ENCODE measurements around the gene USP22. TPM values are rescaled to one million over a fixed set of nuclear protein-coding genes. Genes with fewer than 3 reads are reported as not detected.
A peak's percentile ranks its signal among the peaks of the same experiment; 100 is the strongest.

USP22 gene
- total and polyA plus RNA-seq, 2 of the 8 experiments (the other 6 are each of a cell fraction or from before 2014, with no cell fraction given): 221 to 316 TPM

DNA sequence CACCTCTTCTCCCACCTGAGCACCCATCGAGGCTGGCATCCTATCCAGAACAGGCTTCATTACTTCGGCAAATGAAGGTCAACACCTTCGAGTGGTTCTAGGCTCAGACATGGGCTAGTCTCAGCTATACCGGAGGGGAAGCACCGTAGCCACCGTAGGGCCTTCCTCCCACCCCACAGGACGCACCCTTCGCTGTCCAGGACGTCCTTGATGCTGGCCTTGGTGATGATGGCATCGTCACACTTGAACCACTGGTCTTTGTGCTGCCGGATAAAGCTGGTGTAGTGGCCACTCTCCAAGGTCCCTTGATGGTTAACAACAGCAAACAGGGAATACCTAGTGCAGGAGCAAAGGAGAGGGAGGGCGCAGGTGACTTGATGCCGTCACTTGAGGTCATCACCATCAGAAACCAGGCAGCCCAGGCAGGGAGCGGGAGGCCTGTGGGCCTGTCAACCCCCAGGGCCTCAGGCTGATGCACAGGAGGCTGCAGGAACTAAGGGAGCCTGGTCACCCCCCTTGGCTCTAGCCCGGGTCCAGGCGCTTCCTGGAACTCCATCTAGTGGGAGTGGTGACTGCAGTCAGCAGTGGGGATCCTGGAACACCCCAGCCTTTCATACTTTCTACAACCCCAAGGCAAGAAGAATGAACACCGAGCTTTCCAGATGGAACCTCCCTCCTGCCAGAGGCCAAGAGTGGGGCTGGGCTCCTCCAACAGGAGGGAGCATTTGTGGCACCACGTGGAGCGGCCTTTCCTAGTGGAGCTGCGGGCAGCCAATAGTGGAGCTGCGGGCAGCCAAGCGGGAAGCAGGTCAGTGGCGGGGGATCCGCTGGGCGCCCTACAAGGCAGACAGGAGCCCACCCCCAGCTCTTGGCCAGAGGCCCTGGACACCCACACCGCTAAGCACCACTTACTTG lies 38.5 kb downstream of the USP22 start:
- H4K91ac ChIP-seq (replicated peaks; ENCODE audit: insufficient read length, low read length): no peak overlapping the region
- no peak overlapping the region for H2BK20ac ChIP-seq (ENCODE audit: low read length)
- peaks cover 2% of the 10 kb centered on the region for H3K79me1 ChIP-seq (ENCODE audit: low read depth, low read length)
- H3K23ac ChIP-seq (ENCODE audit: insufficient read length): no peak overlapping the region
- no peaks in the 10 kb centered on the region for H3K9me3 ChIP-seq (ENCODE audit: insufficient read depth in 2 of 2, low read depth in 1 of 2, low read length in 1 of 2)
- no peak overlapping the region for H4K5ac ChIP-seq (ENCODE audit: insufficient read length, low read depth, low read length)
- DNase-seq (ENCODE audit: low read depth in 1 of 2, low spot score in 2 of 2) (no peak), FAIRE-seq (no peak)
- no peak overlapping the region for H2BK15ac ChIP-seq (ENCODE audit: low read length)
- no peak overlapping the region for H3K4ac ChIP-seq (replicated peaks; ENCODE audit: insufficient read length, low read depth, low read length)
- WGBS, 2 experiments (ENCODE audit: extremely low coverage in 1 of 2, insufficient coverage in 1 of 2, insufficient read length in 1 of 2, insufficient replicate concordance in 2 of 2, low coverage in 1 of 2, low lambda C conversion rate in 2 of 2, missing lambda C conversion rate in 1 of 2): 90% methylated on average over 24 of the region's 26 CpGs; no CpG with 5 or more reads in 1 of the 2 experiments
- no peak overlapping the region for H3K4me3 ChIP-seq (ENCODE audit: extremely low read depth in 1 of 4, insufficient read depth in 2 of 4, low read depth in 3 of 4, low read length in 4 of 4)
- no peaks in the 10 kb centered on the region for H3K23me2 ChIP-seq (ENCODE audit: low read depth, low read length)
- no peak overlapping the region for H2AFZ ChIP-seq (ENCODE audit: low read length)
- no peak overlapping the region for H2BK5ac ChIP-seq (ENCODE audit: low read depth, low read length)
- peaks cover 26 to 32% of the 10 kb centered on the region in 2 experiments for H4K20me1 ChIP-seq (replicated peaks in 1 of 2; ENCODE audit: control insufficient read depth in 1 of 2, insufficient read depth in 2 of 2, low read length in 2 of 2)
- no peak overlapping the region for H3K27ac ChIP-seq (ENCODE audit: low read depth, low read length)
- H3K14ac ChIP-seq (ENCODE audit: insufficient read length): no peak overlapping the region
- no peak overlapping the region for H2AK5ac ChIP-seq (ENCODE audit: low read depth, low read length)
- H2BK12ac ChIP-seq (ENCODE audit: low read depth, low read length): no peak overlapping the region
- no peak overlapping the region; the same call in 1 of the 2 replicates for H4K8ac ChIP-seq (ENCODE audit: extremely low read depth, insufficient read depth, low read length)
- no peak overlapping the region for H2BK120ac ChIP-seq (replicated peaks; ENCODE audit: low read depth, low read length)
- H3K79me2 ChIP-seq (ENCODE audit: control insufficient read depth in 1 of 2, insufficient read depth in 2 of 2, low read length in 2 of 2): peaks cover 0 to 22% of the 10 kb centered on the region in 2 experiments; a peak in 2 of 4 replicates
- no peak overlapping the region for H3K18ac ChIP-seq (ENCODE audit: extremely low read depth, low read length)
- H3K36me3 ChIP-seq (ENCODE audit: control insufficient read depth in 2 of 4, insufficient read depth in 4 of 4, low read length in 3 of 4): peaks cover 57 to 94% (median 75%) of the 10 kb centered on the region in 4 experiments
- ChIA-PET POLR2A (ENCODE audit: partially characterized antibody) (interaction anchor here (0.9 to 1.4 kb wide), 2 partner anchors 9 to 10 kb away, joined by 3 read pairs; no protein-coding TSS in a partner anchor), CTCF (ENCODE audit: partially characterized antibody) (interaction anchor here (0.6 to 3.3 kb wide), 5 partner anchors 9 to 67 kb away, joined by 3 to 8 read pairs (median 4); no protein-coding TSS in a partner anchor)
- no peaks in the 10 kb centered on the region for H3K27me3 ChIP-seq (replicated peaks in 1 of 4; ENCODE audit: control insufficient read depth in 3 of 4, extremely low read depth in 1 of 4, insufficient read depth in 3 of 4, low read length in 3 of 4)
- no peak for TF ChIP-seq CBX5 (IDR thresholded peaks at IDR 0.05; ENCODE audit: low read depth, low read length)
- TF ChIP-seq POLR2A (IDR thresholded peaks at IDR 0.05; ENCODE audit: control extremely low read depth in 1 of 2, low read depth in 2 of 2, low read length in 2 of 2): peak in 1 of 2 experiments; percentile 5; a peak in 1 of 3 replicates
- no peak for TF ChIP-seq TBP (IDR thresholded peaks at IDR 0.05; ENCODE audit: low read depth, low read length)
- no peak overlapping the region for H3K9ac ChIP-seq (replicated peaks in 1 of 4; ENCODE audit: extremely low read depth in 1 of 4, low read depth in 3 of 4, low read length in 3 of 4)
- H3K4me2 ChIP-seq (ENCODE audit: insufficient read depth in 1 of 2, low read depth in 2 of 2, low read length in 2 of 2): no peak overlapping the region
- no peaks in the 10 kb centered on the region; a peak in 1 of 7 replicates for H3K4me1 ChIP-seq (replicated peaks in 1 of 4; ENCODE audit: control insufficient read depth in 3 of 4, insufficient read depth in 4 of 4, low read length in 3 of 4)
- H3K56ac ChIP-seq (replicated peaks; ENCODE audit: insufficient read length, low read depth, low read length): no peak overlapping the region

Measured in H1 (cell line).